Stomach (tissue), 4 donors: Measurements from ENCODE around the gene EMP1.

ENCODE experiments used
- EP300 ChIP-seq: sonication (generic); formaldehyde crosslinking; IDR thresholded peaks from one replicate; pipeline ENCODE4 v1.6.1; 2017; ENCODE audit warnings: antibody characterized with exemption
- POLR2A ChIP-seq, 4 donors: fragments of 450-650 bp; IDR thresholded peaks; one replicate each; pipeline ENCODE4 v1.6.1; 2016; ENCODE audit warnings: antibody characterized with exemption in 4 of 4, control low read depth in 2 of 4, mild to moderate bottlenecking in 1 of 4, moderate library complexity in 1 of 4
- POLR2AphosphoS5 ChIP-seq, 3 donors: sonication (generic); formaldehyde crosslinking; IDR thresholded peaks; one replicate each; pipeline ENCODE4 v1.6.1; 2016; ENCODE audit warnings: antibody characterized with exemption in 3 of 3
- TF ChIP-seq, protein P1 (sequence below), 7 experiments: fragments of 450-650 bp in 4 of 7; fragments of 200-600 bp in 3 of 7; sonication (generic) in 3 of 7; IDR thresholded peaks; one replicate each; pipeline ENCODE4 v1.5.1; 2016 to 2019; ENCODE audit warnings: antibody characterized with exemption in 7 of 7, control low read depth in 2 of 7, mild to moderate bottlenecking in 1 of 7

DNA sequence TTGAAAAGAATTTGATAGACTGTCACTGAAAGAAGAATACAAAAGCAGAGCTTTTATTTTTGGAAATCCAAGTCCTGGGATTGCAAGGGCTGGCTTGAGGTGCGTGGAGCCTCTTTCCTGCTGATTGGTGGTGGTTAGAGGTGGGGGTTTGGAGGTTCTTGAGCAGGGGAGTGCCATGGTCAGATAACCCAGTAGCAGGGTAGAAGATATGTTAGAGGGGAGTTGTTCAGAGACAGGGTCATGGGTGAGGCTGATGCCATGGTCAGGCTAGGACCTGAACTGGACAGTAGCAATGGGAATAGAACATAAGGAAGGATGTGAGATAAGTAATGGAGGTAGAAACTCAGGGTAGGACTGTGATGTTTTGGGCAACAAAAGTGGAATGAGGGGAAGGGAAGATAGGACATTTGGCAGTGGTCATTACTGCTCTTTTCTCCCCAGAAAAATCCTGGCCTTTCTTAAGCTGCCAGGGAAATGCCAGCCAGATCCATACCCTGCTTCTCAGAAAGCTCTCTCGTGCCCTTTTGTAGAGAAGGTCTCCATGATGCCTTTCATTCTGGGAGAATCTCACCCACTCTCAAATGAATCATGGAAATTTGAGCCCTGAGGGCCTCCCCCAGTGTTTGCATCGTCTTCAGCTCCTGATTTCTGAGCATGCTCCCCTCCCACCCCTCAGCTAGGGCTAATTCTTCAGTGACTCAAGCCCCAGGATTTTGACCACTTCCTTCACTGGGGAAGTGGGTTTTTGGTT, 9.5 kb downstream of the EMP1 start:
- TF ChIP-seq POLR2AphosphoS5 (IDR thresholded peaks at IDR 0.05): no peak
- TF ChIP-seq, protein P1, sequence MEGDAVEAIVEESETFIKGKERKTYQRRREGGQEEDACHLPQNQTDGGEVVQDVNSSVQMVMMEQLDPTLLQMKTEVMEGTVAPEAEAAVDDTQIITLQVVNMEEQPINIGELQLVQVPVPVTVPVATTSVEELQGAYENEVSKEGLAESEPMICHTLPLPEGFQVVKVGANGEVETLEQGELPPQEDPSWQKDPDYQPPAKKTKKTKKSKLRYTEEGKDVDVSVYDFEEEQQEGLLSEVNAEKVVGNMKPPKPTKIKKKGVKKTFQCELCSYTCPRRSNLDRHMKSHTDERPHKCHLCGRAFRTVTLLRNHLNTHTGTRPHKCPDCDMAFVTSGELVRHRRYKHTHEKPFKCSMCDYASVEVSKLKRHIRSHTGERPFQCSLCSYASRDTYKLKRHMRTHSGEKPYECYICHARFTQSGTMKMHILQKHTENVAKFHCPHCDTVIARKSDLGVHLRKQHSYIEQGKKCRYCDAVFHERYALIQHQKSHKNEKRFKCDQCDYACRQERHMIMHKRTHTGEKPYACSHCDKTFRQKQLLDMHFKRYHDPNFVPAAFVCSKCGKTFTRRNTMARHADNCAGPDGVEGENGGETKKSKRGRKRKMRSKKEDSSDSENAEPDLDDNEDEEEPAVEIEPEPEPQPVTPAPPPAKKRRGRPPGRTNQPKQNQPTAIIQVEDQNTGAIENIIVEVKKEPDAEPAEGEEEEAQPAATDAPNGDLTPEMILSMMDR (IDR thresholded peaks at IDR 0.05): no peak
- no peak for TF ChIP-seq EP300
- no peak for TF ChIP-seq POLR2A (IDR thresholded peaks at IDR 0.05)
